HG02642 (cell line): ENCODE results near the gene SETD7.
"Not testable (repeated sequence)": the region's sequence is repeated elsewhere in the genome, so short reads cannot be mapped to it uniquely, and the experiment has no call there.

ENCODE experiments used
- ATAC-seq: cut with Tn5 transposase; IDR thresholded peaks from one replicate; pipeline ENCODE4 v1.9.1; 2021; ENCODE audit warnings: mild to moderate bottlenecking; ENCODE audit not compliant: unreplicated experiment, poor library complexity

The SETD7 gene

GRCh38 chr4:139476363-139476762, 79.7 kb downstream of the SETD7 start:
- no peak for ATAC-seq

DNA sequence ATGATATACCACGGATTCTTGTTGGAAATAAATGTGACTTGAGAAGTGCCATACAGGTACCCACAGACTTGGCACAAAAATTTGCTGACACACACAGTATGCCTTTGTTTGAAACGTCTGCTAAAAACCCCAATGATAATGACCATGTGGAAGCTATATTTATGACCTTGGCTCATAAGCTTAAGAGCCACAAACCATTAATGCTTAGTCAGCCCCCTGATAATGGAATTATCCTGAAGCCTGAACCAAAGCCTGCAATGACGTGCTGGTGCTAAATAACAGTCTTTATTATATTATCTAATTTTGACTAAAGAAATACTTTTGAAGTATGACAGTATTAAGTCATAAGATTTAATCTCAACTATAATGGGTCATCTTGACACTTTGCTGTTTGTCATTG, 83.2 kb downstream of the SETD7 start:
- ATAC-seq = no peak

DNA sequence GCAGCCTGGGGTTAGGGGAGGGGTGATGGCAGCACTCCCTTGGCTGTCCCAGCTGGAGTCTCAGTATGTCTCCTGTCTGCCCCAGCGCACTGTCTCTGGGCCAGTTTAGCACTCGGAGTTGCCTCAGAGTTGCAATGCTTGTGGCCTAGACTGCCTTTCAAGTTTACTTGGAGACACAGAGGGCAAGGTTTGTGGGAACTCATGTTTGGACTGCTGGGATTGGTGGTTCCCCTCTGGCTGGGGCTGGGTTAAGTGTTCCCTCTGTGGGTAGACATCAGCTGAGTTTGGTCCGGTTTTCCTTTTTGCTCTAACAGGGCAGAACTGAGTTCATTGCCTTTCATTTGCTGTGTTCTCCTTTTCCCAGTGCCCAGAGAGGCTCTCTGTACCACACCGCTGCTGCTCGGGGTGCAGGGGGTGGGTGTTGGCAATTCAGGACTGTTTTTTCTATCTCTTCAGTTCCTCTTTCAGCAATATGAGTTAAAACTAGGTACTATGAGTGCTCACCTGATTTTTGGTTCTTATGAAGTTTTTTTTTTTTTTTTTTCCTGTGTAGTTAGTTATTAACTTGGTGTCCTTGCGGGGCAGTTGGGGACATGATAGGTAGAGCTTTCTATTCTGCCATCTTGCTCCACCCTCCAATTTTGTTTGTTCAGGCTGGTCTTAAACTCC, 84.9 kb downstream of the SETD7 start:
- no peak for ATAC-seq

DNA sequence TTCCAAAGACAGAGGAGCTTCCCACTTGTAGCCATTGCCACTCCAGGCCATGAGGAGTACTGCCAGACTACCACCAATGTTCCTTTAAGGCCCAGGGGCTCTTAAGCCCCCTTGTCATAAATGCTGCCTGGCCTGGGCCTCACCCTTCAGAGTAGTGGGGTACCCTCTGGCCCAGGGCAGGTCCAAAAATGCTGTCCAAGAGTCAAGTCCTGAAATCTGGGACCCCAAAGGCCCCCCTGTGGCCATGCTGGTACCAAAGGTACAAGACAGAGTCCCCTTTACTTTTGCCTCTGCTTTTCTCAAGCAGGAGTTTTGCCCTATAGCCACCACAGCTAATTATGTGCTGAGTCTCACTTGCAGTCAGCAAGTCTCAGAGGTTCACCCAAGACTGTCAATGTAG, 85.7 kb downstream of the SETD7 start:
- ATAC-seq = no peak

- ATAC-seq = no peak
Observed at GRCh38 chr4:139469869-139470268, 86.2 kb downstream of the SETD7 start.

GRCh38 chr4:139469216-139469615, 86.8 kb downstream of the SETD7 start:
- no peak for ATAC-seq

GRCh38 chr4:139468756-139469155, 87.3 kb downstream of the SETD7 start:
- ATAC-seq = not testable (repeated sequence)

DNA sequence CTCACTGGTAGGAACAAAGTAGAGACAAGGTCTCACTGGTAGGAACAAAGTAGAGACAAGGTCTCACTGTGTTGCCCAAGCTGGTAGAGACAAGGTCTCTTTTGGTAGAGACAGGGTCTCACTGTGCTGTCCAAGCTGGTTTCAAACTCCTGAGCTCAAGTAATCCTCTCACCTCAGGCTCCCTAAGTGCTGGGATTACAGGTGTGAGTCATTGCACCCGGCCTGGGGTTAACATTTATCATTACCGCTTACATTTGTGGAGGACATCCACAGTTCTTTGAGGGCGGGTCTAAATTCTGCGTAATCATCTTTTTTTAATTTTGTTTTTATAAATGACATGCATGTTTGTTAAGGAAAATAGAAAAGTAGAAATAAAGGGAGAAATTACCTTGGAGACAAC, 90.1 kb downstream of the SETD7 start:
- ATAC-seq = no peak

GRCh38 chr4:139464512-139464911, 91.5 kb downstream of the SETD7 start:
- not testable (repeated sequence) for ATAC-seq

DNA sequence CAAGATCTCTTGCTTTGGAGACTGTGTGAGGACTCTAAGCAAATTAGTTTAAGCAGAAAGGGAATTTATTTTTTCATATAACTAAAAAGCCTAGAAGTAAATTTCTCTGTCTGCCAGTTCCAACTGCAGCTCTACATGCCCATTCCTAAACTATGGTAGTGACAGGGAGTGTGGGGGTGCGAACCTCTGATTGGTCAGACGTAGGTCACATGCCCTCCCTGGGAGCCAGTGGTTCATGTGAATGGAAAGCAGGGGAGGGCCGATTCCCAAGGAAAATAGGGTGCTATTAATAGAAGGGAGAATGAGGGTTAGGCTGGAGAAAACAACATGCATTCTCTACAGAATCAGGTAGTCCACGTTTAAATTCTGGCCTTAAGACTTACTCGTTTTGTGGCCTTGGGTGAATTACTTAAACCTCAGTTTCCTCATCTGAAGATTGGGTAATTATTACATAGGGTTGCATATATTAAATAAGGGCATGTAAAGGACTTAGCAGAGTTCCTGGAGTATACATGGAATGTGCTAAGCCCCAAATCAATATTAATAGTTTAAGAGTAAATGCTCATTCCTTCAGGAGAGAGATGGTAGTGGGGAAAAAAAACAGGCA, 94.9 kb downstream of the SETD7 start:
- ATAC-seq = no peak

DNA sequence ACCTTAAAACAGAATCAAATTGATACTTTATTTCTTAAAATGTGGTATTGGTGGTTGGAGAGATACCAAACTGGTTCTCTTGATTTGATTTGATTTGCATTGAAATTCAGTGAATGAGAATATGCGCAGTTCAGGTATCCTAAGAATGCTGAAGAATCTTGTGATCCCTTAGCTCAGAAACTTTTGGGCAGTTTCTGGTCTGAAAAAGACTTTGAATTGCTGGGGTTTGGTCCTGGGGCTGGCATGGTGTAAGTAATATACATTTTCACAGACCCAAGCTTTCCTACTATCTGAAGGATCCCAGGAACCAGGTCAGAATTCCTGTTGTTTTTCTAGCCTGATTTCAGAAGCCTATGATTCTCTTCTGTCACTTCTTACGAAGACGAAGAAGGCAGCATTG, 95.5 kb downstream of the SETD7 start:
- no peak for ATAC-seq

- ATAC-seq = no peak
Observed at GRCh38 chr4:139458999-139459398, 97.0 kb downstream of the SETD7 start.

- no peak for ATAC-seq
Observed at GRCh38 chr4:139458543-139458942, 97.5 kb downstream of the SETD7 start.

DNA sequence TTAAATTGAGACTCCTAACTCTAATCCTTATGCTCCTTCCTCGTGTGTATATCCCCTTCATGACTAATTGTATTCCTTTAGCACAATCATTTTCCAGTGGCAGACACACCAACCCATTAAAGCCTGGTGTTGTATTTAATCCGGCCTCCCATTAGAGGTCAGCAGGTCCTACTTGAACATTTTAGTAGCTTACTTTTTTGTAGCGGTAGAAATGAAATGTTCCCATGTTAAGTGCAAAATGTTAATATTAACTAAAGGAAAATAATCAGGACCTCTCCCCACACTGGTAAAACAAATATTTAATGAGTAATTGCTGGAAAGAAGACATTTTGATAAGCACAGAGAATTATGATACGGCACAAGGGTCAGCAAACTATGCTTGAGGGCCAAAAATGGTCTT, 98.7 kb downstream of the SETD7 start:
- no peak for ATAC-seq

DNA sequence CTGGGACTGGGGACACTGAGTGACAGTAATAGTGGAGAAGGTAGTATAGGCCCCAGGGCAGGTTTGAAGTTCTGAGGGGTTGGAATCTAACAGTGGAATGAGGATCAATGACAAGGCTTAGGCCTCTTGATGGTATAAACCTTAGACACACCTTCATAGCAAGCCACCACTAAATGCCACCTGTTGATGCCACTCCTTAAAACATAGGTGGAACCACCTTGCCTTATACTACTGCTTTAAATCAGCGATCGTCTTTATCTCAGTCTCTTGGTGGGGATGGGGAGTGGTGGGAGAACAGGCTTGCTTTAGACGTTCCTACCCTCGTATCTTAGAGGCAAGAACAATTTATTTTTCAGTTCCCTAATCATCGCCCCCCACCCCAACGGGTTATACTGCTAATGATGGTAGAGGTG, 100.9 kb downstream of the SETD7 start:
- no peak for ATAC-seq

GRCh38 chr4:139454111-139455045, 101.6 kb downstream of the SETD7 start, which contains the start of gene RAB33B:
TSS of gene RAB33B (plus strand) at chr4:139454121. CDS start at chr4:139454196, 75 bp downstream.
- ATAC-seq = peak; percentile 6

DNA sequence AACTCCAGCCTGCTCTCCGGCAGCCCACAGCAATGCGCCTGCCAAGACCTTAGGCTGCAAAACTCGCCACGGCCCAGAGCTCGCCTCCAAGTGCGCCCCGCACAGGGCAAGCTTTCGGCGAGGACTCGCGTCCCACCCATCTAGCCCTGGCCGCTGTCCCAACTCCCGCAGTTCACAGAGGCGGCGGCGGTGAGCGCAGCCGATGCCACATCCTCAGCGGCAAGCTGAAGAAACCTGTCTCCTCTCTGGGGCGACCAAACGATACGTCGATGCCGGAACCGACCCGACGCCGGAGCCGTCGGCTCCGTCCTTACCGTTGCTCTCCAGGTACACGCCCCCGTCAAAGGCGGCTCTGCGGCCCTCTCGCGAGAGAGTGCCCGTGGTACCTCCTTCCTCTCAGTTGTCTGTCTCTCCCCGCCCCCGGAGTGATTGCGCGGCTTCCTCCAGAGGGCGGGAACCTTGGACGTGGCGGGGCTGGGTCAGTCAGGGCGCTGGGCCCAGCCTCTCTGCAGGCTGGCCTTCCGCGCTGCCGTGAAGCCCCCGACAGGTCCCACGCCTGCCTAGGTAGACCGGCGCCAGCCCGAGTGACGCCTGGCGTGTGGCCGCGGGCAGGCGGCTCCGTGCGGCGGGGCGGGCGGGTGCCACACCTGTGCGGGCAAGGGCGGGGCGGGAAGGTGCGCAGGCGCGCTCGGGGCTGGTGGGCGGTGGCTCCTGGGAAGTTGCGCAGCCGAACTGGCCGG, 102.5 kb downstream of the SETD7 start:
- ATAC-seq = peak; percentile 90

- ATAC-seq = peak; percentile 46
Observed at GRCh38 chr4:139453041-139453370, 103.0 kb downstream of the SETD7 start.

DNA sequence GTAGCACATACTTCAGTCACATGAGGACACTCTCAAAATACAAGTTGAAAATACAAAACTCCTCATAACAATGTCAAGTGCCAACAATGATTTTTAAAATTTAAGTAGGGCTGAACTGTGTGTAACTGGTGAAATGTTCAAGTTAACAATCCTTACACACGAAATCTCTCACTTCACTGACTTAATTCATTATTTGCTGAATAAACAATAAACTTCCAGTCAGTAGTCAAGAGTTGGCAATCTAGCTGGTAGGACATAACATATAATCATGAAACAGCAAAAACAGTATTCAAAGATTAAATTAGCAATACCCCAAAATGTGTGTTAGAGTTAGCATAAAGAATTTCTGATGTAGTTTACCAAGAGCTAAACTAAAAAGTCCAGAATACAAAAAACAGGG, 104.0 kb downstream of the SETD7 start:
- ATAC-seq = no peak

DNA sequence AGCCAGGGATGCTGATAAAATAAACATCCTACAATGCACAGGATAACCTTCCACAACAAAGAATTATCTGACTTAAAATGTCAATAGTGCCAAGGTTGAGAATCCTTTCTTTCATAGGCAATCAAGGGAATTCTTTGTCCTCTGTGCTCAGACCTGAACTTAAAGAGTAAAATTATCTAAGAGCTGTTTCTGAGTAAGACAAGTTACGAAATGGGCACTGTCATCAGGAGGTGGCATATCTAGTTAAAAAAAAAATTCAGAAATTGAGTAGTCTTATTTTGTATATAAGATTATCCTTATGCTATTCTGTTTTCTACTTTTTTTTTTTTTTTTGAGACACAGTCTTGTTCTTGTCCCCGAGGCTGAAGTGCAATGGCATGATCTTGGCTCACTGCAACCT, 105.4 kb downstream of the SETD7 start:
- no peak for ATAC-seq

GRCh38 chr4:139447078-139447477, 108.9 kb downstream of the SETD7 start:
- ATAC-seq = not testable (repeated sequence)
